HG02798 (cell line): ENCODE measurements around the gene HES6.

Source experiments
- ATAC-seq: cut with Tn5 transposase; IDR thresholded peaks from one replicate; pipeline ENCODE4 v1.9.1; 2021; ENCODE audit warnings: mild to moderate bottlenecking; ENCODE audit not compliant: unreplicated experiment, poor library complexity

HES6 gene, protein sequence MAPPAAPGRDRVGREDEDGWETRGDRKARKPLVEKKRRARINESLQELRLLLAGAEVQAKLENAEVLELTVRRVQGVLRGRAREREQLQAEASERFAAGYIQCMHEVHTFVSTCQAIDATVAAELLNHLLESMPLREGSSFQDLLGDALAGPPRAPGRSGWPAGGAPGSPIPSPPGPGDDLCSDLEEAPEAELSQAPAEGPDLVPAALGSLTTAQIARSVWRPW

GRCh38 chr2:238239863-238240756 is at the start of gene HES6:
TSS of gene HES6 (minus strand) at chr2:238240038. CDS start at chr2:238239905, 133 bp downstream.
- peak; percentile 88 for ATAC-seq

DNA sequence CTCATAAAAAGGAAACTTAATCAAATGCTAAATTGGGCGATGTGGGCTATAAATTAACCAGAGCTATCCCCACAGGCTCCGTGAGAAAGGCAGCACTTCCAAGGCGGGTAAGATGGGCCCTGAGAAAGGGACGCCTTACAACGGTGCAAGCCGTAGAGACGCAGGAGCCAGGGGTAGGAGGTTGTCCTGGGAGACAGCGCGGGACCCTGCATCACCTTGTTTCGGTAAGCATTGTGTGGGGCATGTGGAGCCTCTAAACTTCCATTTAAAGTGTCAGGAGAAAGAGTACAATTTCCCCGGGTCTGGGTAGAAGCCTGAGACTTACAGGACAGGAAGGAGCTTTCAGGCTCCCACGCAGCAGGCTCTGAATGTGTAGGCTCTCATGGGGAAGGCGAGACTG is 49.7 kb upstream of the HES6 start:
- ATAC-seq, result no peak

DNA sequence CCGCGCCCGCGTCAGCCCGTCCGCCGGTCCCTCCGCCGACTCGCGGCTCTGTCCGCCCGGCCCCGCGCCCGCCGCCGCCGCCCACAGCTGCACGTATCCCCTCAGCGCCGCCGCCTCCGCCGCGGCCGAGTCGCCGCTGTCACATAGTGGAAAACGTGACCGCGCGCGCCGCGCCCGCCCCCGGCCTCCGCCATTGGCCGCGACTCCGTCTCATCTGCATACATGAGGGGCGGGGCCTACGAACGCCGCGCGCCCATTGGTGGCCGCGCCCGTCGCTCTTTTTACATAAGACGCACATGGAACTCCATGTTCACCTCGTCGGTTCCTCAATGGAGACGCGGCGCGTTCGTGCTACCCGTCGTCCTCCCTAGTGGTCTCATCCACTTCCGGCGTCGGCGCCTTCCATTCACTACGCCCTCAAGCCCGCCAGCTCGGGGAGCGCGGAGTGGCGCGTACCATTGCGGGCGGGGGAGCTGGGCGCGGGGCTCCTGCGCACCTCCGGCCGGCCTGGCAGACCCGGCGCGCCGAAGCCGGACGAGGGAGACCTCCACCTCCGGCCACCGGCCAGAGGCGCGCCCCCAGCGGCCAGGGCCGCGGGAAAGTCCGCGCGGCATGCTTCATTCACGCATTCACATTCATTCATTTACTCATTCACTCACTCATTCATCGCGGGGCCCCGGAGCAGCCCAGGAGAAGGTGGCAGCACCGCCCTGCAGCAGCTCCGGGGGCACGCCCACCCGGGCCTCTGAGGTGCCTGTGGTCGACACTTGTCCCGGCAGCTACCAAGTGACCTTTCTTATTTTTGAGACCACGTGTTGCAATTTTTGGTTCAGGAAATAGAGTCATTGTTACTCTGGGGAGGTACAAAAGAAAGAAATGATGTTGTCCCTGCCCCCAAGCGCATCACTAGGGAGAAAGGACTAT is 49.1 kb upstream of the HES6 start:
- ATAC-seq, result peak; percentile 94

DNA sequence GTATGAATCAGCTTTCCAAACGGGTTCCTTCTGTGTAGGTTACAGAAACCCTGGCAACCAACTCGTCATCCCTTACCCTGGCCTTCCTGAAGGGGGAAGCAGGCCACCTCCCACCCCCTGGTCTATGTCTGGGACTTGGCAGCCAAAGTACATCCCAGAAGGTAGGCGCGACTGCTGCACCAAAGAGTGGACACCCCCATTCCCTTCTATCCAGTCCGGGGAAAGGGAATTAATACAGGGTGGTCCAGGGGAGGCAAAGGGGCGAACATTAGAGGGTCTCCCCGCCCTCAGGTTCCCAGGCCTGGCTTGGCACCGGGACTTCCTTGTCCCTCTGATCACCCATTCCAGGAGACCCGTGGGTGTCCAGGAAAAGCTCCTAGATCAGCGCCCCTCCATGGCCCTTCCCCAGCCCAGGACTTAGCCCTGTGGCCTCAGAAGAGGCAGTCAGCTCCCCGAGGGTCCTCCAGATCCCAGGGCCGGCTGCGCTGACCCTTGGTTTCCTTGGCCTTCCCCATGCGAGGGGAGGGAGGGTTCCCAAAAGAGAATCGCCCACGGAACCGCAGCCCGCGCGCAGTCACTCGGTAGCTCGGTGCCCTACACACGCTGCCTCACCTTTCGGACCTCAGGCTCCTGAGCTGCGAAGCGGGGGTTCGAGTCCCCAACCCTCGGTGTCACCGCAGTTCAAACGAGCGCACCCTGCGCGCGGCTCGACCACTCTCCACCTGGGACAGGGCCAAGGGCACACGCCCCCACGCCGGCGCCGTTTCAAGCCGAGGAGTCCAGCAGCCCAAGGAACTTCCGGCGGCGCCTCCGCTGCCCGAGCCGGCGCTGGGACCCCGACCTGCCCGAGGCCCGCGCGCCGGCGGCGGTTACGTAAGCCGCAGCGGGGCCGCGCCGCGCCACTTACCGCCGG is 48.2 kb upstream of the HES6 start, which contains the start of gene PER2:
TSS of gene PER2 (minus strand) at position 874 of the 913 bp plus-strand sequence. CDS start 10,674 bp downstream, outside the sequence.
- peak; percentile 36 for ATAC-seq

GRCh38 chr2:238286987-238287736 is 47.3 kb upstream of the HES6 start:
- ATAC-seq, result no peak

DNA sequence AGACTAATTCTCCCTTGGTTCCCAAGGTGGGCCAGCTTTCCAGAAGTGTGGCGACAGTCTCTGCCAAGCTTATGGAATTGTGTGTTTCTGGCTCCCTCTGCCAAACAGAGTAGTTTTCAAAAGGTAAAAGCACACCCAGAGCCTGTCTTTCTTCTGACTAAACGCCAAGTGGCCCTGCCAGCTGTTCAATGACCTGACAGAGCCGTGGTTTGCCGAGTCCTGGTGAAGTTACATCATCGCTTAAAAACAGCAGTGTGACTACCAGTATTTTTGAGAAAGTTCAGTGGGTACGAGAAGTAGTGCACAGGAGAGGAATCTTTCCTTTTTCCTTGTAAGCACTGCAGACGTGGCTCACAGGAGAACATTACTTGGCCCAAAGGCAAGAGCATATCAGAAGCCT is 46.7 kb upstream of the HES6 start:
- ATAC-seq, result no peak

- no peak for ATAC-seq
These were observed 46.3 kb upstream of the HES6 start for GRCh38 chr2:238286095-238286494.

DNA sequence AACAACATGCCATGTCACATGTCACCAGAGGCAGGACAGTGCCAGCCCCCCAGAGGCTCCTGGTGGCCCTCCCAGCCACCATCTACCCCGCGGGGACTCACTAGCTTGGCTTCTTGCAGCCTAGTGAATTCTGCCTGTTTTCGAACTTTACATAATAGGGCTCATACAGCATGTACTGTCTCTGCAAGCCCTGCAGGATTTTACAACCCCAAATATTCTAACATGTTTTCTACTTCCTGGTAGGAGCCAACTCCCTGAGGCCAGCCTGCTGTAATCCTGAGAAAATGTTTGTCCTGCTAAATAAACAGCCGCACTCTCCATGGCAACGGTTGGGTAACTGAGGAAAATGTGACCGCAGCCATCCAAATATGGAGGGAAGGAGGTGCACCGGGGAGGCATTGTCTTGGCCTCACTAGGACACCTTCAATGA is 45.8 kb upstream of the HES6 start:
- ATAC-seq, result no peak

DNA sequence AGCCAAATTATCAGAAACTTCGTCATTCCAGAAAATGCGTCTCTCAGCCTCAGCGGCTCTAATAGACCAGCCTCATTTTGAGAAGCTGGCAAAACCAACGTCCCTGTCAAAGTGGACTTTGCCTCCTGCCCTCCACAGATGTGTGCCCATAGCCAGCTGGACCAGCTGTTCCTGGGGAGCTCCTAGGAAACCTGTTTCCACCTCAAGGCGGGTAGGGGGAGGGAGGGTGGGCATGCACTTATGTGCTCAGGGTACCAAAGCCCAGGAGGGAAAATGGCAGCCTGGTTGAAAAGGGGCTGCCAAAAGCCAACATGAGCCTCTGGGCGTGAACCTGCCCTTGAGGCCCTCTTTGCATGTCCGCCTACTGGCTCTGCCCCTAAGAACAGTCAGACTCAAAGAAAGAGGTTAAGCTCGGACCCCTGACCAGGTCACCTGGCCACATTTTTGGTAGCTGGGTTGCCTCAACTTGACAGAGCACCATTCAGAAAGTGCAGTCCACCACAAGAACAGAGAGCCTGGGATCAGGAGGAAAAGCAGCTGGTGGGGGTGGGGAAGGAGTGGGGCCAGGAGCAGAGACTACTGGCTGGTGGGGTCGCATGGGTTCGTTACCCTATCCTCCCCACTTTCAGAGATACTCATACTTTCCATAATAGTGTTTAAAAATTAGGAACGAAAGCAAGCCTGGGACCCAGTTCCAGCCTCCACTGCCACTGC is 45.1 kb upstream of the HES6 start:
- ATAC-seq, result no peak

DNA sequence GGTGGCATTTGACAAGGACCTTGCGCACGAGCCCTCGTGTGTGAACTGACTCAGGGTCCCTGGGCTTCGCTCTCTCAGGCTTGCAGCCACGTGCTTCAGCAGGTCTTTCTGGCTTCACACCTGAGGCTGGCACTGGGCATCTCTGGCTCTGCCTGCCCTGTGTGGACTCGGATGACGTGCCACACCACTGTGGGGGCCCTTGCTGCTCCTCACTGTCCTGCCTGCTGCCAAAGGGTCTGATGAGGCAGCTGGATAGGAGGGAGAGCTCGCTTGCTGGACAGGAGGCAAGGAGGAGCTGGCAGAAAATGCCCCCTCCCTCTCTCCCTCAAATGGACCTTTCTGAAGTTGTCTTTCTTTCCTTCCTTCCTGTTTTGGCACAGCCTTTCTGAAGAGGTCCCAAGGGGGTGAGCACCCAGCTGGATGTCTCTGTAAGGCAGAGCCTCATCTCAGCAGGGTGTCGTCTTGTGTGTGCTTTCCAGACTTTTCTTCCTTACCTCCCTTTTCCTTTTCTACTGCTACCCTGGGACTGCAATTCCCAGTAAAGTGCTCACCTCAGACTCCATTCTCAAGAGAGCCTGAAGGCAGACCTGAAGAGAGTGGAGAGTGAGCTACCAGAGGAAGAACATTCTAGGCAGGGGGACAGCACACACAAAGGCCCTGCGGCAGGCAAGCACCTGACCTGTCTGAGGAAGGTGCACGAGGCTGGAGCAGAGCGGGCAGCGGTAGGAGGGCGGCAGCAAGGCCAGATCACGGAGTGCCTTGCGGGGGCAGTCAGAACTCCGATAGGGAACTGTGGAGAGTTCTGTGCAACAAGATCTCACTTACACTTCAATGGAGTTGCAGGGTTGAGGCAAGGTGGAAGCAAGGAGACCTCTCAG is 43.3 kb upstream of the HES6 start:
- no peak for ATAC-seq

GRCh38 chr2:238281826-238282480 is 42.1 kb upstream of the HES6 start:
- no peak for ATAC-seq

DNA sequence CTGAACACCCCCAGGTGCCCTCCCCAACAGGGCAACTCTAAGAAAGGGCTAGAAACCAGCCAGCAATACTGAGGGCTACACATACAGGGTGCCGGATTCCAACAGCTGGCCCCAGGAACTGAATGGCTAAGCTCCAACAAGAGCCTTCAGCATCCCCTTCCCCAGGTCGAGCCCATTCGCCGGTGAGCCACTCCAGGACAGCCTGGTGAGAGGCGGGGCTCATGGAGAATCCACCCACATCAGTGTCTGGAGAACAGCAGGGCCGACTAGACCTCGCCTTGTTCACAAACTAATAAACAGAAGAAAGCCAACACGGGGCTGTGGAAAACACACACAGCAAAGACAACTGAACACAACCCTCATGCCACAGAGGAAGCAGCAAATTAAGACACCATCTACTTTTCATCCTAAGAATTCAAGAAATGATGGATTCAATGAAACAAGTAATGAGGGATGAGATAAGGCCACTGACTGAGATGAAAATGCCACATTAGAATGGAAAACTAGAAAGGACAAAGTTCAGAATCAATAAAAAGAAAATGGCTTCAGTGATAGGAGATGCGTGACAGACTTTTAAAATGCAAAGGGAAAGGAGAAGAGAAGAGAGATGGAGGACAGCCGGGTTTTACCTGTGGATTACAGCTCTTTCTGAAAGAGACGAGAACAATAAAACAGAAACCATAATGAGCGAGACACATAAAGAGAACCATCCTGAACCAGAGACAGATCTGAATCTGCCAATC is 40.4 kb upstream of the HES6 start:
- ATAC-seq, result no peak

DNA sequence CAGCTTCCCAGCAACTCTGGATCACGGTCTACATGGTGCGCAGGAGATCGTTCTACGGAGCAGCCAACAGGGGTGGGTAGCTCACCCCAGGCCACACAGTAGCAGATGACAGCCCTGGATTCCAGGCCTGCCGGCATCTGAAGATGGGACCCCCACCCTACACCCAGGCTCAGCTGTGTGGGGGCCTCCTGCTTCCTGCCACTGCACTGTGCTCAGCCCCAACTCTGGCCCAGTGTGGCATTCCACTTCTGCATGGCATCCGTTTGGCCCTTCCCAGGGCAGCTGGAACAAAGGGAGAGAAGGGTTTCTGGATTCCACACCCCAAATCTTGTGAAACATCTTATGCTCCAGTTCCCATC is 39.5 kb upstream of the HES6 start:
- no peak for ATAC-seq

GRCh38 chr2:238278626-238279323 is 38.9 kb upstream of the HES6 start:
- ATAC-seq, result no peak

- no peak for ATAC-seq
These were observed 37.9 kb upstream of the HES6 start for GRCh38 chr2:238277695-238278094.
